ENCODE data around the gene TMTC4. TPM values are rescaled to one million over a fixed set of nuclear protein-coding genes. Genes with fewer than 3 reads are reported as not detected.

The TMTC4 gene
- total and polyA plus RNA-seq, 10 of the 15 experiments (the other 5 are each of a cell fraction or from before 2014, with no cell fraction given), result 3.3 to 24.6 (median 14.5) TPM

DNA sequence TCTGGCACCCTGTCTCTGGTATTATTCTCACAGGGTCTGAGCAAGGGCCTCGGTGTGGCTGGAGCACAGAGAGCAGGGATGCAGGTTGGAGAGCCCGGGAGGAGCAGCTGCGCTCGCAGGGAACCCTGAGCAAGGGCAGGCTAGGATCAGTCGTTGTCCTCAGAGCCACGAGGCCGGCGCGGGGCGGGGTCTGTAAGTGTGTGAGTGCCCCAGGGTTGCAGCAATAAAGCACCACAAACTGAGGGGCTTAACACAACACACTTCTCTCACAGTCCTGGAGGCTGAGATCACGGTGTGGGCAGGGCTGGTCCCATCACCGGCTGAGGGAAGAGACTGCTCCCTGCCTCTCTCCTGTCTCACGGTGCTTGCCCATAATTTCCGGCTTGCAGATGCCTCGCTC, 47.5 kb downstream of the TMTC4 start:
- Histone ChIP-seq H3K27ac (ENCODE audit: control insufficient read depth, insufficient read depth) (no peak overlapping the region), H4K20me1 (ENCODE audit: control insufficient read depth, insufficient read depth) (no peaks in the 10 kb centered on the region), H3K9ac (ENCODE audit: control insufficient read depth, insufficient read depth, low read length) (no peak overlapping the region), H3K4me3 (no peak overlapping the region), H3K36me3 (ENCODE audit: control insufficient read depth in 2 of 2, insufficient read depth in 2 of 2, low read length in 1 of 2) (peaks cover 3 to 13% of the 10 kb centered on the region in 2 experiments), H2AFZ (ENCODE audit: control insufficient read depth, low read depth, low read length) (no peak overlapping the region), H3K4me2 (ENCODE audit: control insufficient read depth, insufficient read depth) (no peak overlapping the region), H3K79me2 (ENCODE audit: control insufficient read depth, insufficient read depth, low read length) (no peaks in the 10 kb centered on the region), H3K9me3 (replicated peaks; ENCODE audit: control insufficient read depth, insufficient read depth, low read length) (no peaks in the 10 kb centered on the region), H3K4me1 (ENCODE audit: control insufficient read depth, insufficient read depth, low read length) (no peaks in the 10 kb centered on the region), H3K27me3 (replicated peaks in 1 of 2; ENCODE audit: control insufficient read depth in 2 of 2, insufficient read depth in 2 of 2, low read length in 1 of 2) (no peaks in the 10 kb centered on the region)
- intact Hi-C loops (cut with micrococcal nuclease; ENCODE audit: unreplicated experiment), result no loop called here
- RAD21 ChIA-PET (ENCODE audit: unreplicated experiment), result no interaction called here
- in situ Hi-C loops (cut with MboI), result no loop called here
- DNase-seq (ENCODE audit: low read depth, low spot score) (no peak), FAIRE-seq (no peak), ATAC-seq (no peak)
- WGBS (ENCODE audit: insufficient coverage, insufficient replicate concordance, low lambda C conversion rate, missing lambda C conversion rate), result 92% methylated on average over 15 of the region's 15 CpGs
- SMC1A ChIA-PET (ENCODE audit: uncharacterized antibody, unreplicated experiment), result no interaction called here
- BruUV-seq (replicated peaks), result no TSS peak
- CTCF ChIA-PET, result no interaction called here
- POLR2A ChIA-PET, result interaction anchor here (0.6 kb wide), 1 partner anchor 1911 kb away, joined by 3 read pairs; no protein-coding TSS in a partner anchor
- TF ChIP-seq MYB (IDR thresholded peaks at IDR 0.05; ENCODE audit: borderline replicate concordance, low read depth, low read length) (no peak), STAT1 (conservative IDR thresholded peaks at IDR 0.05) (no peak), KDM1A (IDR thresholded peaks at IDR 0.05; ENCODE audit: borderline replicate concordance) (no peak), RUNX3 (IDR thresholded peaks at IDR 0.05; ENCODE audit: low read length) (no peak), MTA3 (IDR thresholded peaks at IDR 0.05; ENCODE audit: borderline replicate concordance, low read length) (no peak), YY1 (IDR thresholded peaks at IDR 0.05; ENCODE audit: low read depth, low read length) (no peak), PAX5 (IDR thresholded peaks at IDR 0.05; ENCODE audit: borderline replicate concordance, low read depth, low read length) (no peak), KLF5 (IDR thresholded peaks at IDR 0.05; ENCODE audit: partially characterized antibody) (no peak), CEBPB (IDR thresholded peaks at IDR 0.05; ENCODE audit: borderline replicate concordance in 1 of 2, low read depth in 2 of 2, low read length in 2 of 2) (no peak), FOXK2 (IDR thresholded peaks at IDR 0.05) (no peak), ZNF622 (IDR thresholded peaks at IDR 0.05) (no peak), NFYA (IDR thresholded peaks at IDR 0.05; ENCODE audit: borderline replicate concordance, low read depth, low read length) (no peak), ZNF384 (IDR thresholded peaks at IDR 0.05; ENCODE audit: borderline replicate concordance, low read depth, low read length) (no peak)
- TF ChIP-seq, protein P1, sequence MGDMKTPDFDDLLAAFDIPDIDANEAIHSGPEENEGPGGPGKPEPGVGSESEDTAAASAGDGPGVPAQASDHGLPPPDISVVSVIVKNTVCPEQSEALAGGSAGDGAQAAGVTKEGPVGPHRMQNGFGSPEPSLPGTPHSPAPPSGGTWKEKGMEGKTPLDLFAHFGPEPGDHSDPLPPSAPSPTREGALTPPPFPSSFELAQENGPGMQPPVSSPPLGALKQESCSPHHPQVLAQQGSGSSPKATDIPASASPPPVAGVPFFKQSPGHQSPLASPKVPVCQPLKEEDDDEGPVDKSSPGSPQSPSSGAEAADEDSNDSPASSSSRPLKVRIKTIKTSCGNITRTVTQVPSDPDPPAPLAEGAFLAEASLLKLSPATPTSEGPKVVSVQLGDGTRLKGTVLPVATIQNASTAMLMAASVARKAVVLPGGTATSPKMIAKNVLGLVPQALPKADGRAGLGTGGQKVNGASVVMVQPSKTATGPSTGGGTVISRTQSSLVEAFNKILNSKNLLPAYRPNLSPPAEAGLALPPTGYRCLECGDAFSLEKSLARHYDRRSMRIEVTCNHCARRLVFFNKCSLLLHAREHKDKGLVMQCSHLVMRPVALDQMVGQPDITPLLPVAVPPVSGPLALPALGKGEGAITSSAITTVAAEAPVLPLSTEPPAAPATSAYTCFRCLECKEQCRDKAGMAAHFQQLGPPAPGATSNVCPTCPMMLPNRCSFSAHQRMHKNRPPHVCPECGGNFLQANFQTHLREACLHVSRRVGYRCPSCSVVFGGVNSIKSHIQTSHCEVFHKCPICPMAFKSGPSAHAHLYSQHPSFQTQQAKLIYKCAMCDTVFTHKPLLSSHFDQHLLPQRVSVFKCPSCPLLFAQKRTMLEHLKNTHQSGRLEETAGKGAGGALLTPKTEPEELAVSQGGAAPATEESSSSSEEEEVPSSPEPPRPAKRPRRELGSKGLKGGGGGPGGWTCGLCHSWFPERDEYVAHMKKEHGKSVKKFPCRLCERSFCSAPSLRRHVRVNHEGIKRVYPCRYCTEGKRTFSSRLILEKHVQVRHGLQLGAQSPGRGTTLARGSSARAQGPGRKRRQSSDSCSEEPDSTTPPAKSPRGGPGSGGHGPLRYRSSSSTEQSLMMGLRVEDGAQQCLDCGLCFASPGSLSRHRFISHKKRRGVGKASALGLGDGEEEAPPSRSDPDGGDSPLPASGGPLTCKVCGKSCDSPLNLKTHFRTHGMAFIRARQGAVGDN (IDR thresholded peaks at IDR 0.05), result no peak
- TF ChIP-seq, protein P2, sequence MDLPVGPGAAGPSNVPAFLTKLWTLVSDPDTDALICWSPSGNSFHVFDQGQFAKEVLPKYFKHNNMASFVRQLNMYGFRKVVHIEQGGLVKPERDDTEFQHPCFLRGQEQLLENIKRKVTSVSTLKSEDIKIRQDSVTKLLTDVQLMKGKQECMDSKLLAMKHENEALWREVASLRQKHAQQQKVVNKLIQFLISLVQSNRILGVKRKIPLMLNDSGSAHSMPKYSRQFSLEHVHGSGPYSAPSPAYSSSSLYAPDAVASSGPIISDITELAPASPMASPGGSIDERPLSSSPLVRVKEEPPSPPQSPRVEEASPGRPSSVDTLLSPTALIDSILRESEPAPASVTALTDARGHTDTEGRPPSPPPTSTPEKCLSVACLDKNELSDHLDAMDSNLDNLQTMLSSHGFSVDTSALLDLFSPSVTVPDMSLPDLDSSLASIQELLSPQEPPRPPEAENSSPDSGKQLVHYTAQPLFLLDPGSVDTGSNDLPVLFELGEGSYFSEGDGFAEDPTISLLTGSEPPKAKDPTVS (IDR thresholded peaks at IDR 0.05; ENCODE audit: low read depth, low read length), result no peak
- TF ChIP-seq, protein P3, sequence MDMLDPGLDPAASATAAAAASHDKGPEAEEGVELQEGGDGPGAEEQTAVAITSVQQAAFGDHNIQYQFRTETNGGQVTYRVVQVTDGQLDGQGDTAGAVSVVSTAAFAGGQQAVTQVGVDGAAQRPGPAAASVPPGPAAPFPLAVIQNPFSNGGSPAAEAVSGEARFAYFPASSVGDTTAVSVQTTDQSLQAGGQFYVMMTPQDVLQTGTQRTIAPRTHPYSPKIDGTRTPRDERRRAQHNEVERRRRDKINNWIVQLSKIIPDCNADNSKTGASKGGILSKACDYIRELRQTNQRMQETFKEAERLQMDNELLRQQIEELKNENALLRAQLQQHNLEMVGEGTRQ (IDR thresholded peaks at IDR 0.05; ENCODE audit: borderline replicate concordance, low read depth, low read length), result no peak
- TF ChIP-seq, protein P4, sequence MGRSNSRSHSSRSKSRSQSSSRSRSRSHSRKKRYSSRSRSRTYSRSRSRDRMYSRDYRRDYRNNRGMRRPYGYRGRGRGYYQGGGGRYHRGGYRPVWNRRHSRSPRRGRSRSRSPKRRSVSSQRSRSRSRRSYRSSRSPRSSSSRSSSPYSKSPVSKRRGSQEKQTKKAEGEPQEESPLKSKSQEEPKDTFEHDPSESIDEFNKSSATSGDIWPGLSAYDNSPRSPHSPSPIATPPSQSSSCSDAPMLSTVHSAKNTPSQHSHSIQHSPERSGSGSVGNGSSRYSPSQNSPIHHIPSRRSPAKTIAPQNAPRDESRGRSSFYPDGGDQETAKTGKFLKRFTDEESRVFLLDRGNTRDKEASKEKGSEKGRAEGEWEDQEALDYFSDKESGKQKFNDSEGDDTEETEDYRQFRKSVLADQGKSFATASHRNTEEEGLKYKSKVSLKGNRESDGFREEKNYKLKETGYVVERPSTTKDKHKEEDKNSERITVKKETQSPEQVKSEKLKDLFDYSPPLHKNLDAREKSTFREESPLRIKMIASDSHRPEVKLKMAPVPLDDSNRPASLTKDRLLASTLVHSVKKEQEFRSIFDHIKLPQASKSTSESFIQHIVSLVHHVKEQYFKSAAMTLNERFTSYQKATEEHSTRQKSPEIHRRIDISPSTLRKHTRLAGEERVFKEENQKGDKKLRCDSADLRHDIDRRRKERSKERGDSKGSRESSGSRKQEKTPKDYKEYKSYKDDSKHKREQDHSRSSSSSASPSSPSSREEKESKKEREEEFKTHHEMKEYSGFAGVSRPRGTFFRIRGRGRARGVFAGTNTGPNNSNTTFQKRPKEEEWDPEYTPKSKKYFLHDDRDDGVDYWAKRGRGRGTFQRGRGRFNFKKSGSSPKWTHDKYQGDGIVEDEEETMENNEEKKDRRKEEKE (IDR thresholded peaks at IDR 0.05), result no peak
